ENCODE results near the gene RECK.
"Not testable (repeated sequence)": the region's sequence is repeated elsewhere in the genome, so short reads cannot be mapped to it uniquely, and the experiment has no call there.

Gene RECK

DNA sequence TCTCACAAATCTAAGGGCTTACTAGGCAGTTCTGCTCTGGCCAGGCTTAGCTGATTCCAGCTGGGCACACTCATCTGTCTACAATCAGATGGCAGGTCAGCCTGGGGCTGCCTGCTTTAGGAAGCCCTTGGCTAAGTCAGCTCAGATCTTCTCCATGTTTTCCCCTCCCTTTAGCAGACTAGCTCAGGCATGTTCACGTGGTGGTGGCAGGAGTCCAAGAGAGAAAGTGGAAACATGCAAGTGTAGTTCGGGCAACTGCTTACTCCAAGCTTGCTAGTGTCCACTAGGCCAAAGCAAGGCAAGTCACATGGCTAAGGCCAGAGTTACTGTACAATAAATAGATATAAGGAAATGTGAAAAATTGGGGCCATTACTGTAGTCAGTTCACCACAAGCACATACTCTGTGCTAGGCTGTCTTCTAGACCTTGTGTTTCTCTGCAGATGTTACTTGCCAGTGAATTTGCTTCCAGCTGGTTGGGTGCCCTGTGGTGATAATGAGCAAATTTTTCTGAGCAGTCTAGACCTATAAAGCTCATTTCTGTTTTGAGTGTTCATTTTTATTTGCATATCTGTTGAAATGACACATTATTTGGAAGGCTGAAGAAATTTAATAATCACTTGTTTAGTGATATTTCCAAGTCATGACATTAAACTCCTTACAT lies 38.3 kb downstream of the RECK start:
- ATAC-seq (no peak), DNase-seq (no peak)
- Mint-ChIP-seq H3K27me3 (no peaks in the 10 kb centered on the region), H3K4me3 (no peak overlapping the region), H3K36me3 (ENCODE audit: low read depth) (no peaks in the 10 kb centered on the region), H3K27ac (no peak overlapping the region), H3K4me1 (no peaks in the 10 kb centered on the region), H3K9me3 (no peaks in the 10 kb centered on the region)

DNA sequence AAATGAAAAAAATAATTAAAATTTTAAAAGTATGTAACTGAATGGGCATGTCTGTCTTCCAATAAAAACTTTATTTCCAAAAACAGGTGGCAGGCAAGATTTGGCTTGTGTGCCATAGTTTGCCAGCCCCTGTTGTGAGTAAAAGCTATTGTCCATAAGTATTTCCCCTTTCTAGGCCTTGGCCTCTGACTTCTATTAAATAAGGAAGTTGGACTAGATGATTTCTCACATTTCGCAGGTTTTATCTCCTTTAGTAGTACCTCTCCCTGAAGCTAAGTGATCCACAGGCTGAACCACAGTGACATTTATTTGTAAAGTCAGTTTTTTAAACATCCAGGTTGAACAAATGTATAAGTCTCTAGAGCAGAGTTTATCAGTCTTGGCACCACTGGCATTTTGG lies 41.3 kb downstream of the RECK start:
- Mint-ChIP-seq H3K4me1 (no peaks in the 10 kb centered on the region), H3K4me3 (no peak overlapping the region), H3K9me3 (no peaks in the 10 kb centered on the region), H3K36me3 (ENCODE audit: low read depth) (no peaks in the 10 kb centered on the region), H3K27ac (no peak overlapping the region), H3K27me3 (no peaks in the 10 kb centered on the region)
- DNase-seq (no peak), ATAC-seq (no peak)

DNA sequence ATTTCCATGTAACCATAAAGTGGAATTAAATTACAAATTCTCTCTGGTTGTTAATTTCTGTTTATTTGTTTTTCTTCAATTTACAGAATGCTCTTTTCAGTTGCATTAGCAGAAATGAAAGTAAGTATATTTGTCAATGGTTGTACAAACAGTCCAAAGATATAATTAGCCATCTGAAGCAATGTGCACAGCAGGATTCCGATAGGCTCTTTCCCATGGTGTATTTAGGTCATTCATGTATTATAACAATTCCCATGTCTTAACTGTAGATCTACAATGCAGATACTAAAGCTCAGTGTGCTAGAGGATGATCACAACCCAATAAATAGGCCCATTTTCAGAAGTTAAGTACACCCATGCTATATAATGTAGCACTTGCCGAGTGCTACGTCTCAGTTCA lies 43.8 kb downstream of the RECK start:
- DNase-seq = no peak
- no peak overlapping the region for H3K27ac Mint-ChIP-seq

DNA sequence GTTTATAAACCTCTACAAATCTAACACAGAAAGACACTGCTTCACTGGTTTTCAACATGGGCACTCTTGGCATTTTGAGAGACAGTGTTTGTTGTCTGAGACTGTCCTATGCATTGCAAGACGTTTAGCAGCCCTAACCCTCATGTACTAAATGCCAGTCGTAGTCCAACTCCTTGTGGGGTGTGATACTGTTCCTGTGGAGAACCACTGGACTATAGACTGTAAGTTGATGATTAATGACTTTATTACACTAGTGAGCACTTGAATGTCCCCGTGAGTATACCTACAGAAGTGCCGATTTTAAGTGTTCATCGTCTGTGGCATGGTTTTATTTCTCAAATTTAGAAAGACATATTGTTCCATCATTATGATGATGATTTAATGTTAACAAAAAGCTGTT lies 46.2 kb downstream of the RECK start:
- no peaks in the 10 kb centered on the region for H3K9me3 Mint-ChIP-seq
- H3K4me3 Mint-ChIP-seq = no peak overlapping the region
- ATAC-seq (no peak), DNase-seq (no peak)
- H3K27me3 Mint-ChIP-seq = no peaks in the 10 kb centered on the region
- no peak overlapping the region for H3K27ac Mint-ChIP-seq
- no peaks in the 10 kb centered on the region for H3K4me1 Mint-ChIP-seq
- peaks cover 14% of the 10 kb centered on the region for H3K36me3 Mint-ChIP-seq (ENCODE audit: low read depth)

More for the DNA sequence above, 43.8 kb downstream of the RECK start:
- Mint-ChIP-seq H3K4me3 (no peak overlapping the region), H3K36me3 (ENCODE audit: low read depth) (peaks cover 1% of the 10 kb centered on the region), H3K4me1 (no peaks in the 10 kb centered on the region), H3K9me3 (no peaks in the 10 kb centered on the region), H3K27me3 (no peaks in the 10 kb centered on the region)
- ATAC-seq = no peak

DNA sequence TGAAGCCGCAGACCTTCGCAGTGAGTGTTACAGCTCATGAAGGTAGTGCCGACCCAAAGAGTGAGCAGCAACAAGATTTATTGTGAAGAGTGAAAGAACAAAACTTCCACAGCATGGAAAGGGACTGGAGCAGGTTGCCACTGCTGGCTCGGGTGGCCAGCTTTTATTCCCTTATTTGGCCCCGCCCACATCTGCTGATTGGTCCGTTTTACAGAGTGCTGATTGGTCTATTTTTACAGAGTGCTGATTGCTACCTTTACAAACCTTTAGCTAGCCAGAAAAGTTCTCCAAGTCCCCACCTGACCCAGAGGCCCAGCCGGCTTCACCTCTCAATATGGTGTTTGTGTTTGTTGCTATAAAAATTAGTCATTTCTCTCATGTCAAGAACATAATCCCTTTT lies 49.7 kb downstream of the RECK start:
- ATAC-seq (no peak), DNase-seq (no peak)
- peaks cover 14% of the 10 kb centered on the region for H3K36me3 Mint-ChIP-seq (ENCODE audit: low read depth)
- no peaks in the 10 kb centered on the region for H3K4me1 Mint-ChIP-seq
- no peaks in the 10 kb centered on the region for H3K9me3 Mint-ChIP-seq
- no peaks in the 10 kb centered on the region for H3K27me3 Mint-ChIP-seq
- no peak overlapping the region for H3K27ac Mint-ChIP-seq
- H3K4me3 Mint-ChIP-seq = no peak overlapping the region

DNA sequence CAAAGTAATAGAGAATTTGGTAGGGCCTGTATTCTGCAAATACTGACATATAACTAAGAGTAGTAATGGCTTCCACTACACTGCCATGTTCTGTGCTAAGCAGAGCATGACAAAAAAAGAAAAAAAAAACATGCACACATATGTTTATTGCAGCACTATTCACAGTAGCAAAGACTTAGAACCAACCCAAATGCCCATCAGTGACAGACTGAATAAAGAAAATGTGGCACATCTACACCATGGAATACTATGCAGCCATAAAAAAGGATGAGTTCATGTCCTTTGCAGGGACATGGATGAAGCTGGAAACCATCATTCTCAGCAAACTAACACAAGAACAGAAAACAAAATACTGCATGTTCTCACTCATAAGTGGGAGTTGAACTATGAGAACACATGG lies 50.3 kb downstream of the RECK start:
- not testable (repeated sequence) for DNase-seq, H3K4me1 Mint-ChIP-seq, H3K27me3 Mint-ChIP-seq, H3K4me3 Mint-ChIP-seq, H3K9me3 Mint-ChIP-seq, ATAC-seq, H3K27ac Mint-ChIP-seq
- H3K36me3 Mint-ChIP-seq (ENCODE audit: low read depth) = peaks cover 14% of the 10 kb centered on the region

DNA sequence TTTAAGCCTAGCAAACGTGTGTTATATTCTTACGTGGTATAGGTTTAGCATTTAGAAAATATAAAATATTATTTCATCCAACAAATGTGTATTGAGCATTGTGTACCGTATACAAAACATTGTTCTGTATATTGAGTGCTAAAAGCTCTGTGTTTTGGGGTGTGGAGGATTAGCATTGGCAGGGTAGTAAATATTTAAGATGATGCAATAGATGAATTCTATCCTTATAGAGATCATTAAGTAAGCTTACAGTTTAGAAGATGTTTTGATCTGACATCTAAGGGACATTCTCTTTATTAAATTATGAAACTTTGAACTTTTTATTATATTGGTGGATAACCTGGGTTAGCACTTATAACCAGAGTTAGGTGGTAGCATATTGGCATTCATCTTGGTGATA lies 51.3 kb downstream of the RECK start:
- Mint-ChIP-seq H3K4me1 (peaks cover 14% of the 10 kb centered on the region), H3K9me3 (peaks cover 7% of the 10 kb centered on the region), H3K36me3 (ENCODE audit: low read depth) (peaks cover 14% of the 10 kb centered on the region), H3K27ac (no peak overlapping the region), H3K27me3 (no peaks in the 10 kb centered on the region), H3K4me3 (no peak overlapping the region)
- no peak for DNase-seq
- ATAC-seq = no peak

DNA sequence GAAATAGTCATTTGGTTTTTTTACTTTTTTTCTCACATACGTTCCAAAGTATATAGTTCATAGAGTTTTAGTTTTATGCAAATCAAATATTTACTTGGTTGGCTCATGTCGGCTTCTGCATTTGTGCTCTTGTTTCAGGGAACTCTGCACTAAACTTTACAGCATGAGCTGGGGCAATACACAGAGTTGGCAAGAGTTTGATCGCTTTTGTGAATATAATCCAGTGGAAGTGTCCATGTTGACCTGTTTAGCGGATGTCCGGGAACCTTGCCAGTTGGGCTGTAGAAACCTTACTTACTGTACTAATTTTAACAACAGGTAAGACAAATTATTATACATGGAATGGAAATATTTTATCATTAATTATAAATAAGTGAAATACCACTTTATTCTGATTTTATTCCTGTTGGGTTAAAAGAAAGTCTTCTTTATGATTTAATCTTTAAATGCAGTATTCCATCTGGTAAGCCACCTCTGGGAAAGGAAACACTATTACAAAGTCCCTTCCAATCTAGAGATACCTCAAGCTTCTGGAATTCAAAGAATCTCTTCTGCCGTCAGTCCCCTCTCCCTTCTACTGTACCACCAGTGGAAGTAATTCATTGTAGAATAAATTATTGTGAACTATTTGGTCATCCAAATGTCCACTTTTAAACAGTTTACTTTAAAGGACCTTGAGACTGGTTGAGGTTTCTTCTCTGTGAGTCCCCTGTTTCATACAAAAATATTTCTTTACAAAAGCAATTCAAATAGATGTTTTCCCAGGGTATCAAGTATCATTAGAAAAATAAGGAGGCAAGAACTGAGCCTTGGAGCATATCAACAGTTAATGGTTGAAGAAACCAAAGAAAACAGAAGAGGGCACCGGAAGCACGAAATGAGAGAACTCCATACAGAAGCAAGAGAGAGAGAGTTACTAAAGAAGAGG lies 54.6 kb downstream of the RECK start:
- no peak for DNase-seq
- no peak for ATAC-seq

DNA sequence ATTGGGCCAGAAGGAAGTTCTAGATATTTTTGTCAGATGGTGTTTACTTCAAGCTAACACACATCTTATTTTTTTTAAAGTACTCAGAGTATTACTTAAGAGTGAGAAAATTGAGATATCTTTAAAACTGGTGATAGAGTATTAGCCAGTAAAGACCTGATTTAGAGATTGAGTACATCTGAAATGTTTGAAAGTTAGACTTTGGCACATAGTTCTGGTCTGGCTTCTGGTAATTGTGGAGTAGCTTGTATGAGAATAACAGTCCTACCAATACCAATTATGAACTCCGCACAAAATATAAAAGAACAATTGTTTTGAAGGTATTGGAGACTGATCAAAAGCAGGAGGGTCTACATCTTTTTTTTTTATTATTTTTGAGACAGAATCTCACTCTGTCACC lies 55.3 kb downstream of the RECK start:
- no peak for ATAC-seq

More for the DNA sequence above, 54.6 kb downstream of the RECK start:
- Mint-ChIP-seq H3K27me3 (no peaks in the 10 kb centered on the region), H3K4me3 (no peak overlapping the region), H3K4me1 (peaks cover 19% of the 10 kb centered on the region), H3K27ac (peak overlapping the region; percentile 5), H3K9me3 (peaks cover 7% of the 10 kb centered on the region), H3K36me3 (ENCODE audit: low read depth) (peaks cover 10% of the 10 kb centered on the region)

DNA sequence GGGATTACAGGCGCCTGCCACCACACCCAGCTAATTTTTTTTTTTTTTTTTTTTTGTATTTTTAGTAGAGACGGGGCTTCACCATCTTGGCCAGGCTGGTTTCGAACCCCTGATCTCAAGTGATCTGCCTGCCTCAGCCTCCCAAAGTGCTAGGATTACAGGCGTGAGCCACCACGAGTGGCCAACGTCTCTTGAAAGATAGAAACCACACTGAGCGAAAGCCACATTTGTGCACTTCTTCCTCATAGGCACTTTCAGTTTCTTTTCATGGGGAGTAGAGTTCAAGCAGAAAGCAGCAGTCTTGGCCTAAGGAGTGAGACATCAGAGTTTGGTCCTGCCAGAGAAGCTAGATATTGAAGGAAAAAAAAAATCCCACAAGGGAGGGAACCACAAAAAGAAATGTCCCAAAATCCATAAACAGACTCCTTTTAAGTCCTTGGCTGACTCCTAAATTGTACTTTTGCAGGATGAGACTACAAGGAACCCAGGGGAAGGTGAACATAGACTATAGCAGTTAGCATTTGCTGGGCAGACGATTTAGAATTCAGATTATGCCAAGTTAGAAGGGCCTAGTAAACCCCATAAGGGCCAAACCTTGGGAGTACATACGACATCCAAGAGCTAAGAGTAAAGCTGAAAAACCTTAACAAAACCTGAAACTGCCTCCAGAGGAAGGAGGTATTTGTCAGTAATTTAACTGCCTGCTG lies 55.9 kb downstream of the RECK start:
- H3K4me3 Mint-ChIP-seq = no peak overlapping the region
- H3K9me3 Mint-ChIP-seq = peaks cover 7% of the 10 kb centered on the region
- peaks cover 19% of the 10 kb centered on the region for H3K4me1 Mint-ChIP-seq
- peak; percentile 34 for DNase-seq
- peak overlapping the region; percentile 57 for H3K27ac Mint-ChIP-seq
- peak; percentile 95 for ATAC-seq
- H3K36me3 Mint-ChIP-seq (ENCODE audit: low read depth) = no peaks in the 10 kb centered on the region
- no peaks in the 10 kb centered on the region for H3K27me3 Mint-ChIP-seq

More for the DNA sequence above, 55.3 kb downstream of the RECK start:
- Mint-ChIP-seq H3K27ac (peak overlapping the region; percentile 5), H3K4me1 (peaks cover 19% of the 10 kb centered on the region), H3K27me3 (no peaks in the 10 kb centered on the region), H3K9me3 (peaks cover 7% of the 10 kb centered on the region), H3K4me3 (no peak overlapping the region), H3K36me3 (ENCODE audit: low read depth) (peaks cover 2% of the 10 kb centered on the region)
- DNase-seq = no peak

DNA sequence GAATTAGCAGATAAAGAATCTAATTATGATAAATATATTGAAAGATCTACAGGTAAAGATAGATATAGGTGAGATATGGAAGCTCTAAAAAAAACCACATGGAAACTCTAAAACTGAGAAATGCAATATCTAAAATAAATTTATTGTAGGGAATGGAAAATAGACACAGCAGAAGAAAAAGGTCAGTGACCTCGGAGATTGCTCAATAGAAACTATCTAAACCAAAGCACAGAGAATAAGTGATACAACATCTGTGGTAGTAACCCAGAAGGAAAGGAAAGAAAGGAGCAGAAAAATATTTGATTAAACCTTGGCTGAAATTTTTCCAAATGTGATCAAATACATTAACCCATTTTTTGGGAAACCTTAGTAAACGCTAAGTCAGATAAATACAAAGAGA lies 56.7 kb downstream of the RECK start:
- Mint-ChIP-seq H3K27me3 (no peaks in the 10 kb centered on the region), H3K4me3 (no peak overlapping the region)
- no peak for DNase-seq

DNA sequence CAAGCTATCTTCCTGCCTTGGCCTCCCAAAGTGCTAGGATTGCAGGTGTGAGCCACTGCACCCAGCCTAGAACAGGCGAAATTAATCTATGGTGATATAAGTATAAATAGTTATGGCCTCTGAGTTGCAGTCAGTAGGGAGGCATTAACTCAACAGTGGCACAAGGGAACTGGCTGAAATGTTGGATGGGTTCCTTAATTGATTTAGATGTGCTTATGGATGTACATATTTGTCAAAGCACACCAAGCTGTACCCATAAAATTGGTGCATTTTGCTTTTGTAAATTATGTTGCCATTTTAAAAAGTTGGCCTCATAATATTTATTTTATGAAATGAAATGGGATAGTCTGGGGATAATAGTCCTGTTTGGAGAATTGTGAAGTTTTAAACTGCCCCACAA lies 63.0 kb downstream of the RECK start:
- H3K27ac Mint-ChIP-seq = no peak overlapping the region
- ATAC-seq (no peak), DNase-seq (no peak)
- peaks cover 8% of the 10 kb centered on the region for H3K4me1 Mint-ChIP-seq
- H3K36me3 Mint-ChIP-seq (ENCODE audit: low read depth) = no peaks in the 10 kb centered on the region
- H3K4me3 Mint-ChIP-seq = no peak overlapping the region
- H3K27me3 Mint-ChIP-seq = no peaks in the 10 kb centered on the region
- no peaks in the 10 kb centered on the region for H3K9me3 Mint-ChIP-seq

More for the DNA sequence above, 56.7 kb downstream of the RECK start:
- Mint-ChIP-seq H3K9me3 (peaks cover 7% of the 10 kb centered on the region), H3K4me1 (peaks cover 19% of the 10 kb centered on the region), H3K36me3 (ENCODE audit: low read depth) (no peaks in the 10 kb centered on the region), H3K27ac (no peak overlapping the region)
- no peak for ATAC-seq

DNA sequence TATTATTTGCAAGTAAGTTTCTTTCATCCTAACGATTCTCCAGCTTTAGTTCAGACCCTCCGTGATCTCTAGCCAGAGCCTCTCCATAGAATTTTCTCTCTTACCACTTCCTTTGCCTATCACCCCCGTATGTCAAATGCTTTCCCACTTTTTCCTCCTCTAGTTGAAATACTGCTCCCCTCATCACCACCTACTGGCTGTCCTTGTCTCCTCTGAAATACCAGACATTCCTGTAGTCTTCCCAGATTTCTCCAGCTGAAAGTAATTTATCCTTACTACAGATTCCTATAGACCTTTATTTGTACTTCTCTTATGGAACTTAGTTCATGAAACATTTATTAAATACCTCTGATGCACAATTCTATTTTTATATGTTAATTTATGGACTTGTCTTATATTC lies 63.8 kb downstream of the RECK start:
- no peak overlapping the region for H3K4me3 Mint-ChIP-seq
- H3K27me3 Mint-ChIP-seq = no peaks in the 10 kb centered on the region
- H3K4me1 Mint-ChIP-seq = peaks cover 8% of the 10 kb centered on the region
- H3K9me3 Mint-ChIP-seq = no peaks in the 10 kb centered on the region
- no peak for DNase-seq
- ATAC-seq = no peak
- H3K36me3 Mint-ChIP-seq (ENCODE audit: low read depth) = no peaks in the 10 kb centered on the region
- H3K27ac Mint-ChIP-seq = no peak overlapping the region

DNA sequence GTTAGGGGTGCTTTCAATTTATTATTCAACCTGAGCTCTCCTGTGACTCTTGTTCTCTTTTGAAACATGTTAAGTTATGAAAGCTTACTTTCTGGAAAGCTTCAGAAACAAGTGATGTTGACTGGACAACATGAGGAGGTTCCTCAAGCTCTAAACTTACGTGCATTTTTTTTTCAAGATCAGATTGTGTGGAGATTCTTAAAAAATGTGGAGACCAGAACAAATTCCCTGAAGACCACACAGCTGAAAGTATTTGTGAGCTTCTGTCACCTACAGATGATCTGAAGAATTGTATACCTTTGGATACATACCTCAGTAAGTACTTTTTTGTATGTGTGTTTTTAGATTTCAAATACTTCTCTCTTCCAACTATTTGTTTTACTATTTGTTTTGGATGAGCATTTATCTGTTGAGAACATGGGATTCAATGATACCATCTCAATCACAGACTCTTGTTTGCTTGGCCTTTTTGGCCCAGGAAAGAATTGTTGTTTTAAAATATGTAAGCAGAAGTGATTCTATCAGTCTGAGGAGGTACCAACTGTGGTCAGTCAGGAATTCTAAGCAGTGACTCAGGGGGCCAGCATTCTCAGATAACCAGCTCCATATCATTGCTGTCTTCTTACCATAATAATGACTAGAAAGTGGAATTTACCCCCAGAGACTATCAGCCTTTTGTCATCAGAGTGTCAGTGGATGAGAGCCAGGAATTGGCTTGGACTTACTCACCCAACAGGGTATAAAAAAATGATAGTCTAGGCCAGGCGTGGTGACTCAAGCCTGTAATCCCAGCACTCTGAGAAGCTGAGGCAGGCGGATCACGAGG lies 65.4 kb downstream of the RECK start:
- peaks cover 8% of the 10 kb centered on the region for H3K4me1 Mint-ChIP-seq
- H3K27me3 Mint-ChIP-seq = no peaks in the 10 kb centered on the region

More for the DNA sequence above, 65.4 kb downstream of the RECK start:
- Mint-ChIP-seq H3K36me3 (ENCODE audit: low read depth) (no peaks in the 10 kb centered on the region), H3K27ac (no peak overlapping the region), H3K9me3 (no peaks in the 10 kb centered on the region), H3K4me3 (no peak overlapping the region)
- ATAC-seq = peak; percentile 26
- DNase-seq = no peak
